Smooth muscle cell (in vitro differentiated cells): ENCODE results near the gene MAPKAPK2. TPM values are rescaled to one million over a fixed set of nuclear protein-coding genes. Genes with fewer than 3 reads are reported as not detected.

Experiments
- DNase-seq: peaks from one replicate; lab custom pipeline; 2025; ENCODE audit not compliant: unreplicated experiment; lab: John Stamatoyannopoulos, UW
- H2AFZ ChIP-seq: fragments of 200-600 bp; sonication (generic); 2 replicates; pipeline ENCODE4 v1.6.0; 2016; ENCODE audit warnings: antibody characterized with exemption, low read depth, mild to moderate bottlenecking
- H3F3A ChIP-seq: fragments of 200-600 bp; sonication (generic); 2 replicates; pipeline ENCODE4 v1.6.0; 2017; ENCODE audit warnings: antibody characterized with exemption, low read depth
- H3K27ac ChIP-seq: fragments of 200-600 bp; sonication (generic); 2 replicates; pipeline ENCODE4 v1.5.1; 2016; ENCODE audit warnings: low read depth, mild to moderate bottlenecking
- H3K27me3 ChIP-seq: fragments of 200-600 bp; sonication (generic); 2 replicates; pipeline ENCODE4 v1.6.1; 2016; ENCODE audit warnings: low read depth, mild to moderate bottlenecking
- H3K36me3 ChIP-seq: fragments of 200-600 bp; sonication (generic); 2 replicates; pipeline ENCODE4 v1.5.1; 2016; ENCODE audit warnings: low read depth
- H3K4me1 ChIP-seq: fragments of 200-600 bp; sonication (generic); 2 replicates; pipeline ENCODE4 v1.5.1; 2016; ENCODE audit warnings: low read depth
- H3K4me2 ChIP-seq: fragments of 200-600 bp; sonication (generic); 2 replicates; pipeline ENCODE4 v1.6.0; 2016; ENCODE audit warnings: mild to moderate bottlenecking
- H3K4me3 ChIP-seq: fragments of 200-600 bp; sonication (generic); 2 replicates; pipeline ENCODE4 v1.5.1; 2016; ENCODE audit warnings: mild to moderate bottlenecking
- H3K79me2 ChIP-seq: fragments of 200-600 bp; sonication (generic); 2 replicates; pipeline ENCODE4 v1.6.0; 2016; ENCODE audit warnings: low read depth, mild to moderate bottlenecking
- H3K9ac ChIP-seq: fragments of 200-600 bp; sonication (generic); 2 replicates; pipeline ENCODE4 v1.6.0; 2016; ENCODE audit warnings: low read depth
- H3K9me3 ChIP-seq: fragments of 200-600 bp; sonication (generic); replicated peaks from 2 replicates; pipeline ENCODE4 v1.5.1; 2016; ENCODE audit warnings: low read depth
- H4K20me1 ChIP-seq: fragments of 200-600 bp; sonication (generic); 2 replicates; pipeline ENCODE4 v1.6.0; 2016; ENCODE audit warnings: low read depth
- WGBS: methylation state at CpG from one replicate; pipeline ENCODE4 v1.1.7; 2016; ENCODE audit warnings: low lambda C conversion rate; 5-methylcytosine and 5-hydroxymethylcytosine counted together
- polyA plus RNA-seq: library from polyadenylated mRNA; unstranded; fragments of >200 nt; fragmentation: Nextera tagmentation; extraction: Ambion mirVana; gene quantifications from 2 replicates; pipeline ENCODE4 v1.2.1, GENCODE V29; 2016
- total RNA-seq: library from RNA; depleted of rRNA; stranded (reverse); fragments of >200 nt; gene quantifications from 2 replicates; pipeline ENCODE4 v1.2.3, GENCODE V29; 2014
- TF ChIP-seq, protein P1 (sequence below): fragments of 200-600 bp; sonication (generic); IDR thresholded peaks from 2 replicates; pipeline ENCODE4 v1.5.1; 2017; ENCODE audit warnings: borderline replicate concordance, mild to moderate bottlenecking, antibody characterized with exemption; ENCODE audit not compliant: insufficient read depth, poor library complexity, severe bottlenecking

Gene MAPKAPK2
- total and polyA plus RNA-seq, 2 experiments from 2014 or later: 14.3 to 40.9 TPM

- Histone ChIP-seq H2AFZ (no peak overlapping the region), H3K9me3 (no peaks in the 10 kb centered on the region), H4K20me1 (peaks cover 100% of the 10 kb centered on the region), H3F3A (peaks cover 8% of the 10 kb centered on the region), H3K9ac (no peak overlapping the region), H3K4me1 (peaks cover 37% of the 10 kb centered on the region), H3K79me2 (peaks cover 97% of the 10 kb centered on the region), H3K4me2 (no peak overlapping the region), H3K4me3 (no peak overlapping the region), H3K27ac (no peak overlapping the region), H3K27me3 (no peaks in the 10 kb centered on the region), H3K36me3 (no peaks in the 10 kb centered on the region)
- TF ChIP-seq, protein P1, sequence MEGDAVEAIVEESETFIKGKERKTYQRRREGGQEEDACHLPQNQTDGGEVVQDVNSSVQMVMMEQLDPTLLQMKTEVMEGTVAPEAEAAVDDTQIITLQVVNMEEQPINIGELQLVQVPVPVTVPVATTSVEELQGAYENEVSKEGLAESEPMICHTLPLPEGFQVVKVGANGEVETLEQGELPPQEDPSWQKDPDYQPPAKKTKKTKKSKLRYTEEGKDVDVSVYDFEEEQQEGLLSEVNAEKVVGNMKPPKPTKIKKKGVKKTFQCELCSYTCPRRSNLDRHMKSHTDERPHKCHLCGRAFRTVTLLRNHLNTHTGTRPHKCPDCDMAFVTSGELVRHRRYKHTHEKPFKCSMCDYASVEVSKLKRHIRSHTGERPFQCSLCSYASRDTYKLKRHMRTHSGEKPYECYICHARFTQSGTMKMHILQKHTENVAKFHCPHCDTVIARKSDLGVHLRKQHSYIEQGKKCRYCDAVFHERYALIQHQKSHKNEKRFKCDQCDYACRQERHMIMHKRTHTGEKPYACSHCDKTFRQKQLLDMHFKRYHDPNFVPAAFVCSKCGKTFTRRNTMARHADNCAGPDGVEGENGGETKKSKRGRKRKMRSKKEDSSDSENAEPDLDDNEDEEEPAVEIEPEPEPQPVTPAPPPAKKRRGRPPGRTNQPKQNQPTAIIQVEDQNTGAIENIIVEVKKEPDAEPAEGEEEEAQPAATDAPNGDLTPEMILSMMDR: no peak
- no peak for DNase-seq
- WGBS: 76% methylated on average over 2 of the region's 2 CpGs
Observed at GRCh38 chr1:206690516-206690915, 5.8 kb downstream of the MAPKAPK2 start.

- Histone ChIP-seq H3K4me2 (no peak overlapping the region), H2AFZ (no peak overlapping the region), H3K4me1 (peaks cover 32% of the 10 kb centered on the region), H3K36me3 (no peaks in the 10 kb centered on the region), H3K9ac (no peak overlapping the region), H3K4me3 (no peak overlapping the region), H3K79me2 (peaks cover 99% of the 10 kb centered on the region), H3K9me3 (no peaks in the 10 kb centered on the region), H3F3A (peaks cover 8% of the 10 kb centered on the region), H3K27ac (peak overlapping the region; percentile 75), H4K20me1 (peaks cover 100% of the 10 kb centered on the region), H3K27me3 (no peaks in the 10 kb centered on the region)
- no peak for DNase-seq
- TF ChIP-seq, protein P1: no peak
- 86% methylated on average over 8 of the region's 8 CpGs for WGBS
Observed at GRCh38 chr1:206691604-206692003, 6.9 kb downstream of the MAPKAPK2 start.

GRCh38 chr1:206693029-206693428 lies 8.3 kb downstream of the MAPKAPK2 start:
- Histone ChIP-seq H3K36me3 (no peaks in the 10 kb centered on the region), H3K9me3 (no peaks in the 10 kb centered on the region), H3K4me1 (peaks cover 21% of the 10 kb centered on the region), H3K27me3 (no peaks in the 10 kb centered on the region), H3K4me3 (no peak overlapping the region), H2AFZ (no peak overlapping the region), H3K79me2 (peaks cover 99% of the 10 kb centered on the region), H3F3A (peaks cover 8% of the 10 kb centered on the region), H3K27ac (peak overlapping the region; percentile 75), H3K9ac (peak overlapping the region; percentile 31), H4K20me1 (peaks cover 100% of the 10 kb centered on the region), H3K4me2 (peak overlapping the region; percentile 66)
- 69% methylated on average over 10 of the region's 10 CpGs for WGBS
- TF ChIP-seq, protein P1: no peak
- DNase-seq: no peak

DNA sequence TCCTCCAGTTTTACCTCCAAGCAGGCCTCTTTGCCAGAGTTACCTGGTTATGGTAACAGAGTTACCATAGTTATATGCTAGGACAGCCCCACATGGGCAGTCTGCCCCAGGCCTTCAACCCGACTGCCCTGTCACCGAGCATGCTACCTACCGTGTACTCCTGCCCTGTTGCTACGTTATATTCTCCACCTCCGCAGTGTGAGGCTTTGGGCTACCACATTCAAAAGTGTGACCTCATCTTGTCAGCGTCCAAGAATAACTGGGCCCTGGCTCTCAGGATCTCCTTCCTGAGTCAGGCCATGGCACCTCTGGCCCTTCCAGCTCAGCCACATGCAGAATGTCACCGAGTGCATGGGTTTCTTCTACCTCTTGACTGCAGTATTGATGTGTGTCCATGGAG lies 8.9 kb downstream of the MAPKAPK2 start:
- no peak for DNase-seq
- H3K36me3 ChIP-seq: no peaks in the 10 kb centered on the region
- peaks cover 99% of the 10 kb centered on the region for H3K79me2 ChIP-seq
- WGBS: 76% methylated on average over 7 of the region's 7 CpGs
- H2AFZ ChIP-seq: no peak overlapping the region
- peaks cover 15% of the 10 kb centered on the region for H3K4me1 ChIP-seq
- no peak overlapping the region for H3K4me3 ChIP-seq
- H3K27ac ChIP-seq: peak overlapping the region; percentile 75
- no peaks in the 10 kb centered on the region for H3K27me3 ChIP-seq
- H3K9me3 ChIP-seq: no peaks in the 10 kb centered on the region
- peaks cover 8% of the 10 kb centered on the region for H3F3A ChIP-seq
- H4K20me1 ChIP-seq: peaks cover 100% of the 10 kb centered on the region
- TF ChIP-seq, protein P1: no peak
- H3K9ac ChIP-seq: peak overlapping the region; percentile 31
- peak overlapping the region; percentile 66 for H3K4me2 ChIP-seq
